22Rv1 (cell line): ENCODE measurements around the gene AAGAB.

Experiments
- ZFX ChIP-seq: fragments of 450-650 bp; IDR thresholded peaks from 2 replicates; pipeline ENCODE4 v1.6.1; 2017; ENCODE audit warnings: antibody characterized with exemption, borderline replicate concordance
- TF ChIP-seq, protein P1 (sequence below): fragments of 450-650 bp; IDR thresholded peaks from 2 replicates; pipeline ENCODE4 v1.5.1; 2017; ENCODE audit warnings: mild to moderate bottlenecking

DNA sequence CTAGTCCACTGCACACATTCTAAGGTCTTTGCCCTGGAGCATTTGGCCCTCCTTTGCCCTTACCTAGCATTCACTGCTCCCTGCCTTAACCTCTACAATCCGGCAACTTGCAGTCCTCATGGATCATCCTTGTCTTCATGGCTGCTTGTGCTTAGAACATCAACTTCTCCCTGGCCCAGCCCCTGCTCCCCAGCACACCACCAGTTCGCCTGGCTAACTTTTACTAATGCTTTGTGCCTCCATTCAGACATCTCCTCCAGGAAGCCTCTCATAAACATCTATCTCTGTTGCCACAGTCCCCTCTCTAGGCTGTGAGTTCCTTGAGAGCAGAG lies 57.1 kb downstream of the AAGAB start:
- TF ChIP-seq, protein P1, sequence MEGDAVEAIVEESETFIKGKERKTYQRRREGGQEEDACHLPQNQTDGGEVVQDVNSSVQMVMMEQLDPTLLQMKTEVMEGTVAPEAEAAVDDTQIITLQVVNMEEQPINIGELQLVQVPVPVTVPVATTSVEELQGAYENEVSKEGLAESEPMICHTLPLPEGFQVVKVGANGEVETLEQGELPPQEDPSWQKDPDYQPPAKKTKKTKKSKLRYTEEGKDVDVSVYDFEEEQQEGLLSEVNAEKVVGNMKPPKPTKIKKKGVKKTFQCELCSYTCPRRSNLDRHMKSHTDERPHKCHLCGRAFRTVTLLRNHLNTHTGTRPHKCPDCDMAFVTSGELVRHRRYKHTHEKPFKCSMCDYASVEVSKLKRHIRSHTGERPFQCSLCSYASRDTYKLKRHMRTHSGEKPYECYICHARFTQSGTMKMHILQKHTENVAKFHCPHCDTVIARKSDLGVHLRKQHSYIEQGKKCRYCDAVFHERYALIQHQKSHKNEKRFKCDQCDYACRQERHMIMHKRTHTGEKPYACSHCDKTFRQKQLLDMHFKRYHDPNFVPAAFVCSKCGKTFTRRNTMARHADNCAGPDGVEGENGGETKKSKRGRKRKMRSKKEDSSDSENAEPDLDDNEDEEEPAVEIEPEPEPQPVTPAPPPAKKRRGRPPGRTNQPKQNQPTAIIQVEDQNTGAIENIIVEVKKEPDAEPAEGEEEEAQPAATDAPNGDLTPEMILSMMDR = no peak
- TF ChIP-seq ZFX = no peak
